ENCODE results near the gene NEDD4L. TPM values are rescaled to one million over a fixed set of nuclear protein-coding genes. Genes with fewer than 3 reads are reported as not detected.

NEDD4L gene
- total RNA-seq, 1 donor from 2014 or later: 162 TPM

- no peak for TF ChIP-seq CTCF (IDR thresholded peaks at IDR 0.05; ENCODE audit: unreplicated experiment)
- Mint-ChIP-seq H3K4me1 (ENCODE audit: low read depth) (peaks cover 14% of the 10 kb centered on the region), H3K27me3 (no peaks in the 10 kb centered on the region), H3K36me3 (ENCODE audit: insufficient read depth) (peaks cover 41% of the 10 kb centered on the region), H3K27ac (no peak overlapping the region), H3K9me3 (ENCODE audit: low read depth) (no peaks in the 10 kb centered on the region), H3K4me3 (ENCODE audit: low read depth) (no peak overlapping the region)
- DNase-seq (ENCODE audit: low spot score, unreplicated experiment): no peak
Measured at GRCh38 chr18:58334061-58334460, 290.0 kb downstream of the NEDD4L start.

GRCh38 chr18:58335223-58335622, 291.2 kb downstream of the NEDD4L start:
- Mint-ChIP-seq H3K4me1 (ENCODE audit: low read depth) (peaks cover 21% of the 10 kb centered on the region), H3K36me3 (ENCODE audit: insufficient read depth) (peaks cover 40% of the 10 kb centered on the region), H3K27ac (no peak overlapping the region), H3K9me3 (ENCODE audit: low read depth) (no peaks in the 10 kb centered on the region), H3K4me3 (ENCODE audit: low read depth) (no peak overlapping the region), H3K27me3 (no peaks in the 10 kb centered on the region)
- no peak for TF ChIP-seq CTCF (IDR thresholded peaks at IDR 0.05; ENCODE audit: unreplicated experiment)
- DNase-seq (ENCODE audit: low spot score, unreplicated experiment): no peak

GRCh38 chr18:58335821-58336220, 291.8 kb downstream of the NEDD4L start:
- H3K4me3 Mint-ChIP-seq (ENCODE audit: low read depth): no peak overlapping the region
- no peaks in the 10 kb centered on the region for H3K27me3 Mint-ChIP-seq
- peak; percentile 34 for TF ChIP-seq CTCF (IDR thresholded peaks at IDR 0.05; ENCODE audit: unreplicated experiment)
- H3K9me3 Mint-ChIP-seq (ENCODE audit: low read depth): no peaks in the 10 kb centered on the region
- peaks cover 21% of the 10 kb centered on the region for H3K4me1 Mint-ChIP-seq (ENCODE audit: low read depth)
- DNase-seq (ENCODE audit: low spot score, unreplicated experiment): no peak
- H3K36me3 Mint-ChIP-seq (ENCODE audit: insufficient read depth): peaks cover 35% of the 10 kb centered on the region
- no peak overlapping the region for H3K27ac Mint-ChIP-seq

GRCh38 chr18:58336605-58337004, 292.6 kb downstream of the NEDD4L start:
- peaks cover 21% of the 10 kb centered on the region for H3K4me1 Mint-ChIP-seq (ENCODE audit: low read depth)
- no peak for TF ChIP-seq CTCF (IDR thresholded peaks at IDR 0.05; ENCODE audit: unreplicated experiment)
- H3K27me3 Mint-ChIP-seq: no peaks in the 10 kb centered on the region
- H3K36me3 Mint-ChIP-seq (ENCODE audit: insufficient read depth): peaks cover 34% of the 10 kb centered on the region
- no peaks in the 10 kb centered on the region for H3K9me3 Mint-ChIP-seq (ENCODE audit: low read depth)
- no peak overlapping the region for H3K27ac Mint-ChIP-seq
- DNase-seq (ENCODE audit: low spot score, unreplicated experiment): no peak
- no peak overlapping the region for H3K4me3 Mint-ChIP-seq (ENCODE audit: low read depth)

- Mint-ChIP-seq H3K27me3 (no peaks in the 10 kb centered on the region), H3K9me3 (ENCODE audit: low read depth) (no peaks in the 10 kb centered on the region), H3K27ac (no peak overlapping the region), H3K36me3 (ENCODE audit: insufficient read depth) (peaks cover 38% of the 10 kb centered on the region), H3K4me3 (ENCODE audit: low read depth) (no peak overlapping the region), H3K4me1 (ENCODE audit: low read depth) (peaks cover 21% of the 10 kb centered on the region)
- no peak for DNase-seq (ENCODE audit: low spot score, unreplicated experiment)
- no peak for TF ChIP-seq CTCF (IDR thresholded peaks at IDR 0.05; ENCODE audit: unreplicated experiment)
Measured at GRCh38 chr18:58337285-58337684, 293.3 kb downstream of the NEDD4L start.
